SK-N-SH (cell line): ENCODE data around the gene STXBP6. TPM values are rescaled to one million over a fixed set of nuclear protein-coding genes. Genes with fewer than 3 reads are reported as not detected.

Experiments
- CTCF ChIA-PET: fragments of 300-600, 350-600 bp; formaldehyde crosslinking; extraction: SDS; loops from one replicate; lab custom pipeline; 2021; lab: Yijun Ruan, JAX
- POLR2A ChIA-PET: fragments of 350-600 bp; sonication (Branson Sonifier 250); formaldehyde crosslinking; extraction: SDS; loops from one replicate; lab custom pipeline; 2020; ENCODE audit warnings: antibody characterized with exemption, inconsistent platforms; lab: Yijun Ruan, JAX
- DNase-seq: peaks from one replicate; pipeline ENCODE4 v3.0.0; 2012
- H2AFZ ChIP-seq: fragments of 200-600 bp; sonication (generic); 2 replicates; pipeline ENCODE4 v1.8.1; 2016; ENCODE audit warnings: antibody characterized with exemption, mild to moderate bottlenecking, low read depth
- H3F3A ChIP-seq: fragments of 200-600 bp; sonication (generic); replicated peaks from 2 replicates; pipeline ENCODE3; 2016; ENCODE audit warnings: antibody characterized with exemption, mild to moderate bottlenecking; ENCODE audit not compliant: insufficient read depth
- H3K27ac ChIP-seq, 2 experiments: fragments of 200-500 bp in 1 of 2; fragments of 200-600 bp in 1 of 2; sonication (Bioruptor generic) in 1 of 2; sonication (generic), shearing (Covaris generic) in 1 of 2; 2 replicates each; pipeline versions ENCODE4 v1.5.1 to v1.6.1; 2014 to 2016; ENCODE audit warnings: low read depth in 2 of 2, inconsistent platforms in 1 of 2, low read length in 1 of 2, mild to moderate bottlenecking in 1 of 2, mixed read lengths in 1 of 2
- H3K27me3 ChIP-seq: fragments of 200-600 bp; sonication (generic), shearing (Covaris generic); 2 replicates; pipeline ENCODE4 v1.6.1; 2016; ENCODE audit warnings: mixed run types; ENCODE audit not compliant: insufficient read depth
- H3K36me3 ChIP-seq, 2 experiments: fragments of 200-500 bp in 1 of 2; fragments of 200-600 bp in 1 of 2; sonication (Bioruptor generic) in 1 of 2; sonication (generic) in 1 of 2; replicated peaks in 1 of 2; 2 replicates each; pipeline versions ENCODE3 to v1.5.1; 2014 to 2016; ENCODE audit warnings: low read length in 1 of 2, mild to moderate bottlenecking in 1 of 2; ENCODE audit not compliant: insufficient read depth in 2 of 2, control insufficient read depth in 1 of 2
- H3K4me1 ChIP-seq, 2 experiments: fragments of 200-500 bp in 1 of 2; fragments of 200-600 bp in 1 of 2; sonication (Bioruptor generic) in 1 of 2; sonication (generic), shearing (Covaris generic) in 1 of 2; 2 replicates each; pipeline versions ENCODE4 v1.5.1 to v1.6.1; 2014 to 2016; ENCODE audit warnings: low read depth in 1 of 2, low read length in 1 of 2, mixed run types in 1 of 2; ENCODE audit not compliant: insufficient read depth in 2 of 2, control insufficient read depth in 1 of 2
- H3K4me2 ChIP-seq: fragments of 200-600 bp; sonication (generic), shearing (Covaris generic); 2 replicates; pipeline ENCODE4 v1.6.1; 2017; ENCODE audit warnings: mixed run types
- H3K4me3 ChIP-seq, 2 experiments: fragments of 200-500 bp in 1 of 2; fragments of 200-600 bp in 1 of 2; sonication (Bioruptor generic) in 1 of 2; sonication (generic), shearing (Covaris generic) in 1 of 2; 2 replicates each; pipeline versions ENCODE4 v1.5.1 to v1.8.1; 2014 to 2016; ENCODE audit warnings: low read depth in 2 of 2, inconsistent platforms in 1 of 2, low read length in 1 of 2, mild to moderate bottlenecking in 1 of 2, mixed read lengths in 1 of 2, moderate library complexity in 1 of 2
- H3K79me2 ChIP-seq: fragments of 200-600 bp; sonication (generic); 2 replicates; pipeline ENCODE4 v1.8.1; 2017; ENCODE audit warnings: mild to moderate bottlenecking; ENCODE audit not compliant: insufficient read depth
- H3K9ac ChIP-seq: fragments of 200-600 bp; sonication (generic); 2 replicates; pipeline ENCODE4 v1.6.1; 2017; ENCODE audit warnings: mixed run types
- H3K9me2 ChIP-seq: fragments of 200-600 bp; sonication (generic); 2 replicates; pipeline ENCODE4 v1.6.1; 2017; ENCODE audit warnings: mixed run types
- H3K9me3 ChIP-seq: fragments of 200-600 bp; sonication (generic); 2 replicates; pipeline ENCODE4 v1.6.1; 2017; ENCODE audit warnings: mixed run types, mild to moderate bottlenecking, moderate library complexity
- H4K20me1 ChIP-seq: fragments of 200-600 bp; sonication (generic); 2 replicates; pipeline ENCODE4 v1.6.1; 2017; ENCODE audit warnings: mild to moderate bottlenecking, mixed run types; ENCODE audit not compliant: insufficient read depth
- CHD2 ChIP-seq: fragments of 150-350 bp; IDR thresholded peaks from 2 replicates; pipeline ENCODE4 v1.6.1; 2018; ENCODE audit warnings: low read length; ENCODE audit not compliant: partially characterized antibody
- ELF1 ChIP-seq: IDR thresholded peaks from 2 replicates; pipeline ENCODE4 v1.4.0; 2012
- EP300 ChIP-seq, 2 experiments: IDR thresholded peaks; 2 replicates each; pipeline versions ENCODE4 v1.4.0 to v1.6.1; 2012; ENCODE audit warnings: borderline replicate concordance in 1 of 2, low read depth in 1 of 2, low read length in 1 of 2
- EZH2phosphoT487 ChIP-seq: fragments of 200-600 bp; sonication (generic); IDR thresholded peaks from 2 replicates; pipeline ENCODE4 v1.6.1; 2017; ENCODE audit warnings: low read depth, mixed run types, mild to moderate bottlenecking, antibody characterized with exemption, moderate library complexity, borderline replicate concordance
- FOXM1 ChIP-seq: IDR thresholded peaks from 2 replicates; pipeline ENCODE4 v1.4.0; 2012; ENCODE audit warnings: low read depth, mild to moderate bottlenecking
- IRF3 ChIP-seq: fragments of 150-350 bp; IDR thresholded peaks from 2 replicates; pipeline ENCODE4 v1.6.1; 2016; ENCODE audit warnings: mild to moderate bottlenecking, low read depth, low read length
- JUND ChIP-seq: IDR thresholded peaks from 2 replicates; pipeline ENCODE4 v1.4.0; 2012
- MAX ChIP-seq: IDR thresholded peaks from 2 replicates; pipeline ENCODE4 v1.4.0; 2012; ENCODE audit warnings: low read depth
- MEF2A ChIP-seq: IDR thresholded peaks from 2 replicates; pipeline ENCODE4 v1.4.0; 2012; ENCODE audit warnings: low read depth, borderline replicate concordance
- MXI1 ChIP-seq: IDR thresholded peaks from 2 replicates; pipeline ENCODE4 v1.6.1; 2012; ENCODE audit warnings: mild to moderate bottlenecking, low read depth, low read length, improper control_type of control experiment
- NRF1 ChIP-seq: IDR thresholded peaks from 2 replicates; pipeline ENCODE4 v1.6.1; 2012; ENCODE audit warnings: low read depth, mild to moderate bottlenecking, low read length
- POLR2AphosphoS5 ChIP-seq: IDR thresholded peaks from 2 replicates; pipeline ENCODE4 v1.6.1; 2012; ENCODE audit warnings: low read depth, low read length
- RAD21 ChIP-seq: IDR thresholded peaks from 2 replicates; pipeline ENCODE4 v1.6.1; 2012; ENCODE audit warnings: mild to moderate bottlenecking, low read length
- RCOR1 ChIP-seq: fragments of 150-350 bp; IDR thresholded peaks from 2 replicates; pipeline ENCODE4 v1.6.1; 2017; ENCODE audit warnings: antibody characterized with exemption, low read length
- RFX5 ChIP-seq: IDR thresholded peaks from 2 replicates; pipeline ENCODE4 v1.6.1; 2012; ENCODE audit warnings: mild to moderate bottlenecking, improper control_type of control experiment, low read length
- RXRA ChIP-seq: IDR thresholded peaks from 2 replicates; pipeline ENCODE4 v1.4.0; 2012; ENCODE audit warnings: low read depth, mild to moderate bottlenecking, borderline replicate concordance
- SIN3A ChIP-seq: IDR thresholded peaks from 2 replicates; pipeline ENCODE4 v1.6.1; 2012; ENCODE audit warnings: low read depth, mild to moderate bottlenecking, low read length, moderate library complexity, borderline replicate concordance
- SMC3 ChIP-seq: IDR thresholded peaks from 2 replicates; pipeline ENCODE4 v1.6.1; 2012; ENCODE audit warnings: low read depth, low read length, improper control_type of control experiment
- TEAD4 ChIP-seq: IDR thresholded peaks from 2 replicates; pipeline ENCODE4 v1.4.0; 2012; ENCODE audit warnings: mild to moderate bottlenecking, borderline replicate concordance; ENCODE audit not compliant: insufficient read depth
- USF1 ChIP-seq: IDR thresholded peaks from 2 replicates; pipeline ENCODE4 v1.4.0; 2012; ENCODE audit warnings: low read depth, borderline replicate concordance
- YY1 ChIP-seq: IDR thresholded peaks from 2 replicates; pipeline ENCODE4 v1.4.0; 2012; ENCODE audit warnings: low read depth, mild to moderate bottlenecking
- WGBS: methylation state at CpG from one replicate; pipeline ENCODE4 v1.1.6; 2017; ENCODE audit warnings: low lambda C conversion rate; 5-methylcytosine and 5-hydroxymethylcytosine counted together
- polyA plus RNA-seq, 3 experiments: library from polyadenylated mRNA; depleted of rRNA; stranded (reverse); fragments of >200 nt; gene quantifications; 2 replicates each; pipeline ENCODE4 v1.2.3, GENCODE V29; 2012

The STXBP6 gene
- polyA plus RNA-seq, 1 of the 3 experiments (the other 2 are of a cell fraction) = 0.16 TPM

GRCh38 chr14:24794644-24795305, 255.2 kb downstream of the STXBP6 start:
- no peak overlapping the region for H3K9ac ChIP-seq
- H3K4me1 ChIP-seq = no peaks in the 10 kb centered on the region
- H2AFZ ChIP-seq = no peak overlapping the region
- no peak overlapping the region for H3K4me3 ChIP-seq
- no peak overlapping the region for H3K4me2 ChIP-seq
- ChIA-PET CTCF (interaction anchor here (1.0 to 1.4 kb wide), 2 partner anchors 12 to 28 kb away, joined by 4 to 10 read pairs; no protein-coding TSS in a partner anchor), POLR2A (no interaction called here)
- TF ChIP-seq RXRA (no peak), JUND (no peak), TEAD4 (no peak)
- no peak overlapping the region for H3K27ac ChIP-seq
- no peaks in the 10 kb centered on the region for H3K9me2 ChIP-seq
- peaks cover 5% of the 10 kb centered on the region; the same call in 1 of the 2 replicates for H3K27me3 ChIP-seq
- H3F3A ChIP-seq = no peaks in the 10 kb centered on the region
- H4K20me1 ChIP-seq = no peaks in the 10 kb centered on the region
- 6% methylated on average over 10 of the region's 10 CpGs for WGBS
- H3K9me3 ChIP-seq = no peaks in the 10 kb centered on the region
- no peaks in the 10 kb centered on the region for H3K36me3 ChIP-seq
- no peaks in the 10 kb centered on the region for H3K79me2 ChIP-seq
- DNase-seq = no peak

- Histone ChIP-seq H2AFZ (no peak overlapping the region), H3K27ac (no peak overlapping the region), H3K79me2 (no peaks in the 10 kb centered on the region), H3K27me3 (peaks cover 5% of the 10 kb centered on the region; the same call in 1 of the 2 replicates), H3K9me3 (no peaks in the 10 kb centered on the region), H3K4me3 (no peak overlapping the region), H3K9ac (no peak overlapping the region), H3K36me3 (no peaks in the 10 kb centered on the region), H3F3A (no peaks in the 10 kb centered on the region), H4K20me1 (no peaks in the 10 kb centered on the region), H3K4me1 (no peaks in the 10 kb centered on the region), H3K4me2 (no peak overlapping the region), H3K9me2 (no peaks in the 10 kb centered on the region)
- ChIA-PET POLR2A (no interaction called here), CTCF (no interaction called here)
- no peak for DNase-seq
- 2% methylated on average over 3 of the region's 3 CpGs for whole genome bisulfite sequencing
- no peak for TF ChIP-seq SIN3A
- no peak for TF ChIP-seq TEAD4
- no peak for TF ChIP-seq SMC3
- TF ChIP-seq RXRA = no peak
- no peak for TF ChIP-seq RFX5
- TF ChIP-seq USF1 = no peak
- TF ChIP-seq RCOR1 = no peak
- no peak for TF ChIP-seq EZH2phosphoT487
- no peak for TF ChIP-seq POLR2AphosphoS5
These were observed 259.8 kb downstream of the STXBP6 start for GRCh38 chr14:24790196-24790595.

- no peaks in the 10 kb centered on the region for H3K9me2 ChIP-seq
- no peak for DNase-seq
- no peak overlapping the region for H3K27ac ChIP-seq
- no peaks in the 10 kb centered on the region for H3F3A ChIP-seq
- POLR2A ChIA-PET = no interaction called here
- no peaks in the 10 kb centered on the region for H3K79me2 ChIP-seq
- H2AFZ ChIP-seq = no peak overlapping the region
- H3K9me3 ChIP-seq = no peaks in the 10 kb centered on the region
- H3K36me3 ChIP-seq = no peaks in the 10 kb centered on the region
- no peak overlapping the region for H3K4me3 ChIP-seq
- H3K4me2 ChIP-seq = no peak overlapping the region
- CTCF ChIA-PET = interaction anchor here (1.0 to 4.5 kb wide), 2 partner anchors 17 to 79 kb away, joined by 6 to 23 read pairs; no protein-coding TSS in a partner anchor
- no peaks in the 10 kb centered on the region for H3K4me1 ChIP-seq
- 4% methylated on average over 4 of the region's 4 CpGs for WGBS
- H3K27me3 ChIP-seq = no peaks in the 10 kb centered on the region
- no peaks in the 10 kb centered on the region for H4K20me1 ChIP-seq
- H3K9ac ChIP-seq = no peak overlapping the region
- no peak for TF ChIP-seq ELF1
- TF ChIP-seq EP300 (IDR thresholded peaks at IDR 0.05; ENCODE audit: borderline replicate concordance in 1 of 2, low read depth in 1 of 2, low read length in 1 of 2) = no peak
- no peak for TF ChIP-seq RAD21
- TF ChIP-seq MEF2A = no peak
- no peak for TF ChIP-seq IRF3
- no peak for TF ChIP-seq YY1
- TF ChIP-seq MAX = no peak
- TF ChIP-seq FOXM1 = no peak
- no peak for TF ChIP-seq MXI1
- TF ChIP-seq POLR2AphosphoS5 = no peak
- TF ChIP-seq NRF1 = no peak
- no peak for TF ChIP-seq RXRA
- no peak for TF ChIP-seq CHD2
These were observed 260.5 kb downstream of the STXBP6 start for GRCh38 chr14:24789378-24789884.
